ENCODE data around the gene LRIG3.

GRCh38 chr12:58925111-58925611, 4.9 kb upstream of the LRIG3 start:
- no peak for TF ChIP-seq ZSCAN29 (IDR thresholded peaks at IDR 0.05)
- no peak for TF ChIP-seq FOS (IDR thresholded peaks at IDR 0.05; ENCODE audit: extremely low read depth, insufficient read length)
- TF ChIP-seq E2F6 (IDR thresholded peaks at IDR 0.05; ENCODE audit: borderline replicate concordance in 1 of 2, extremely low read depth in 1 of 2, insufficient read depth in 1 of 2, insufficient read length in 1 of 2, low read depth in 1 of 2, low read length in 1 of 2, poor library complexity in 1 of 2, severe bottlenecking in 1 of 2), result no peak
- TF ChIP-seq NCOA2 (IDR thresholded peaks at IDR 0.05; ENCODE audit: partially characterized antibody in 2 of 2), result no peak
- no peak for TF ChIP-seq CTCF (IDR thresholded peaks at IDR 0.05 in 2 of 3, conservative IDR thresholded peaks at IDR 0.05 in 1 of 3; ENCODE audit: insufficient read depth in 2 of 3, low read depth in 1 of 3, low read length in 3 of 3)
- no peak for TF ChIP-seq ZNF184 (CRISPR knock-in tag; IDR thresholded peaks at IDR 0.05)
- TF ChIP-seq HDAC6 (IDR thresholded peaks at IDR 0.05; ENCODE audit: low read depth, low read length), result no peak
- no peak for TF ChIP-seq MAFK (IDR thresholded peaks at IDR 0.05; ENCODE audit: low read length)

Data from K562 (cell line).